Thyroid gland (tissue), 4 donors: ENCODE results near the gene AOAH.

ENCODE experiments used
- CTCF ChIP-seq, 6 experiments: fragments of 200-600 bp in 3 of 6; fragments of 450-650 bp in 3 of 6; sonication (generic) in 3 of 6; IDR thresholded peaks; one replicate each; pipeline ENCODE4 v1.5.1; 2016 to 2019; ENCODE audit warnings: antibody characterized with exemption in 6 of 6, mild to moderate bottlenecking in 2 of 6, inconsistent platforms in 1 of 6, moderate library complexity in 1 of 6
- POLR2A ChIP-seq, 2 donors: fragments of 450-650 bp; IDR thresholded peaks; one replicate each; pipeline ENCODE4 v1.6.1; 2017; ENCODE audit warnings: antibody characterized with exemption in 2 of 2, mild to moderate bottlenecking in 2 of 2, moderate library complexity in 1 of 2

GRCh38 chr7:36545291-36545690 is 179.0 kb downstream of the AOAH start:
- no peak for TF ChIP-seq POLR2A (IDR thresholded peaks at IDR 0.05)
- TF ChIP-seq CTCF (IDR thresholded peaks at IDR 0.05): no peak
